Keratinocyte (primary cell): ENCODE data around the gene PEX10. TPM values are rescaled to one million over a fixed set of nuclear protein-coding genes. Genes with fewer than 3 reads are reported as not detected.
"Not testable (repeated sequence)": the region's sequence is repeated elsewhere in the genome, so short reads cannot be mapped to it uniquely, and the experiment has no call there.

Source experiments
- DNase-seq: peaks from one replicate; pipeline ENCODE4 v3.0.0-alpha.2; 2011; ENCODE audit warnings: low read depth, missing footprints, low spot score
- FAIRE-seq: peaks from 2 replicates; lab custom pipeline; 2011; peaks lifted over from hg19 to GRCh38; lab: Jason Lieb, UNC
- H2AFZ ChIP-seq: 2 replicates; pipeline ENCODE4 v1.6.0; 2012; ENCODE audit warnings: low read length, control low read depth, inconsistent platforms; ENCODE audit not compliant: control insufficient read depth
- H3K27ac ChIP-seq: 2 replicates; pipeline ENCODE4 v1.5.1; 2011; ENCODE audit warnings: low read length; ENCODE audit not compliant: control insufficient read depth, insufficient read depth
- H3K27me3 ChIP-seq: 3 replicates; pipeline ENCODE4 v1.6.0; 2011; ENCODE audit warnings: low read length; ENCODE audit not compliant: control insufficient read depth, insufficient read depth; ENCODE audit errors: extremely low read depth
- H3K36me3 ChIP-seq, 2 experiments: 2 replicates in 1 of 2; 3 replicates in 1 of 2; pipeline ENCODE4 v1.5.1; 2011; ENCODE audit warnings: low read length in 2 of 2, mild to moderate bottlenecking in 1 of 2; ENCODE audit not compliant: control insufficient read depth in 2 of 2, insufficient read depth in 2 of 2; ENCODE audit errors: extremely low read depth in 1 of 2
- H3K4me1 ChIP-seq: 3 replicates; pipeline ENCODE4 v1.5.1; 2011; ENCODE audit warnings: low read length; ENCODE audit not compliant: control insufficient read depth, insufficient read depth; ENCODE audit errors: extremely low read depth
- H3K4me2 ChIP-seq: 3 replicates; pipeline ENCODE4 v1.6.0; 2011; ENCODE audit warnings: low read depth, low read length; ENCODE audit not compliant: control insufficient read depth, insufficient read depth; ENCODE audit errors: extremely low read depth
- H3K4me3 ChIP-seq, 3 experiments: fragments of 200-600 bp in 1 of 3; sonication (generic) in 1 of 3; 2 replicates in 2 of 3; 3 replicates in 1 of 3; pipeline ENCODE4 v1.5.1; 2011 to 2016; ENCODE audit warnings: low read length in 3 of 3, mild to moderate bottlenecking in 3 of 3, control low read depth in 2 of 3, inconsistent platforms in 1 of 3, low read depth in 1 of 3, mixed read lengths in 1 of 3, mixed run types in 1 of 3, moderate library complexity in 1 of 3; ENCODE audit not compliant: control insufficient read depth in 2 of 3, insufficient read depth in 2 of 3; ENCODE audit errors: extremely low read depth in 1 of 3
- H3K79me2 ChIP-seq: 2 replicates; pipeline ENCODE4 v1.6.0; 2012; ENCODE audit warnings: low read length; ENCODE audit not compliant: control insufficient read depth, insufficient read depth
- H3K9ac ChIP-seq: 3 replicates; pipeline ENCODE4 v1.6.0; 2011; ENCODE audit warnings: low read length; ENCODE audit not compliant: control insufficient read depth, insufficient read depth; ENCODE audit errors: extremely low read depth
- H3K9me1 ChIP-seq: 3 replicates; pipeline ENCODE4 v1.6.0; 2011; ENCODE audit warnings: low read length; ENCODE audit not compliant: control insufficient read depth, insufficient read depth; ENCODE audit errors: extremely low read depth
- H3K9me3 ChIP-seq: 2 replicates; pipeline ENCODE4 v1.5.1; 2012; ENCODE audit warnings: low read depth, low read length; ENCODE audit not compliant: control insufficient read depth
- H4K20me1 ChIP-seq: 3 replicates; pipeline ENCODE4 v1.6.0; 2011; ENCODE audit warnings: low read length; ENCODE audit not compliant: control insufficient read depth, insufficient read depth; ENCODE audit errors: extremely low read depth
- CTCF ChIP-seq, 3 experiments: IDR thresholded peaks in 1 of 3; conservative IDR thresholded peaks in 1 of 3; optimal IDR thresholded peaks in 1 of 3; 2 replicates in 2 of 3; 3 replicates in 1 of 3; pipeline versions ENCODE3 to v1.5.1; 2011; ENCODE audit warnings: low read length in 3 of 3, mild to moderate bottlenecking in 3 of 3, moderate library complexity in 2 of 3, control low read depth in 1 of 3, inconsistent platforms in 1 of 3; ENCODE audit not compliant: insufficient read depth in 2 of 3; ENCODE audit errors: extremely low read depth in 1 of 3
- EZH2 ChIP-seq: IDR thresholded peaks from one replicate; pipeline ENCODE4 v1.6.1; 2012; ENCODE audit warnings: inconsistent platforms, mild to moderate bottlenecking, low read length, moderate library complexity
- dilution Hi-C: fragments of 300-500 bp; cut with MboI; formaldehyde crosslinking; loops from one replicate; pipeline ENCODE4 v1.7.0; 2020; ENCODE audit warnings: low sequenced_read_pairs; ENCODE audit not compliant: extremely low pct_ligation_motif_present
- polyA plus RNA-seq, 5 experiments: library from polyadenylated mRNA; depleted of rRNA in 3 of 5; stranded (reverse) in 3 of 5; stranded (forward) in 1 of 5; unstranded in 1 of 5; fragments of >200 nt; gene quantifications; 1 replicate in 1 of 5; 2 replicates in 3 of 5; 3 replicates in 1 of 5; pipeline versions ENCODE4 v1.2.1 to v1.2.3, GENCODE V29; 2011 to 2012; ENCODE audit warnings: missing spikeins in 2 of 5, low read depth in 1 of 5, low replicate concordance in 1 of 5

Gene PEX10
- polyA plus RNA-seq, 1 donor (not counting 4 experiments of a cell fraction or from before 2014, with no cell fraction given) = 13.8 TPM

- FAIRE-seq (no peak), DNase-seq (no peak)
- H3K9ac ChIP-seq = no peak overlapping the region
- no peak overlapping the region for H3K4me3 ChIP-seq
- H3K36me3 ChIP-seq = peaks cover 7 to 11% of the 10 kb centered on the region in 2 experiments
- no peaks in the 10 kb centered on the region for H3K9me3 ChIP-seq
- H2AFZ ChIP-seq = no peak overlapping the region
- H3K4me2 ChIP-seq = no peak overlapping the region
- peaks cover 57% of the 10 kb centered on the region for H4K20me1 ChIP-seq
- H3K79me2 ChIP-seq = peaks cover 99% of the 10 kb centered on the region
- H3K27ac ChIP-seq = no peak overlapping the region
- TF ChIP-seq EZH2 (no peak), CTCF (optimal IDR thresholded peaks at IDR 0.05 in 1 of 3, IDR thresholded peaks at IDR 0.05 in 1 of 3, conservative IDR thresholded peaks at IDR 0.05 in 1 of 3; ENCODE audit: extremely low read depth in 1 of 3, insufficient read depth in 2 of 3, low read length in 3 of 3) (no peak)
- no peaks in the 10 kb centered on the region for H3K27me3 ChIP-seq
- peaks cover 2% of the 10 kb centered on the region for H3K9me1 ChIP-seq
- peaks cover 17% of the 10 kb centered on the region for H3K4me1 ChIP-seq
- dilution Hi-C loops = no loop called here
These were observed 47.8 kb upstream of the PEX10 start for GRCh38 chr1:2460203-2460602.

- no peaks in the 10 kb centered on the region for H3K9me1 ChIP-seq
- FAIRE-seq = no peak
- no peaks in the 10 kb centered on the region for H3K9me3 ChIP-seq
- H3K79me2 ChIP-seq = peaks cover 99% of the 10 kb centered on the region
- dilution Hi-C loops = no loop called here
- H2AFZ ChIP-seq = no peak overlapping the region
- no peak overlapping the region for H3K27ac ChIP-seq
- H3K9ac ChIP-seq = no peak overlapping the region
- H3K36me3 ChIP-seq = peaks cover 7 to 11% of the 10 kb centered on the region in 2 experiments
- no peak for DNase-seq
- H4K20me1 ChIP-seq = peaks cover 54% of the 10 kb centered on the region
- peaks cover 17% of the 10 kb centered on the region for H3K4me1 ChIP-seq
- H3K4me3 ChIP-seq = no peak overlapping the region
- no peaks in the 10 kb centered on the region for H3K27me3 ChIP-seq
- TF ChIP-seq EZH2 = no peak
- no peak for TF ChIP-seq CTCF (optimal IDR thresholded peaks at IDR 0.05 in 1 of 3, IDR thresholded peaks at IDR 0.05 in 1 of 3, conservative IDR thresholded peaks at IDR 0.05 in 1 of 3; ENCODE audit: extremely low read depth in 1 of 3, insufficient read depth in 2 of 3, low read length in 3 of 3)
- H3K4me2 ChIP-seq = no peak overlapping the region
These were observed 47.4 kb upstream of the PEX10 start for GRCh38 chr1:2459757-2460156.

GRCh38 chr1:2459102-2459753, 46.9 kb upstream of the PEX10 start:
- H3K27ac ChIP-seq, FAIRE-seq, H3K9ac ChIP-seq, H3K9me1 ChIP-seq, H3K4me2 ChIP-seq, H3K9me3 ChIP-seq, H3K36me3 ChIP-seq, H3K27me3 ChIP-seq, DNase-seq, dilution Hi-C loops, H2AFZ ChIP-seq, H3K4me3 ChIP-seq: not testable (repeated sequence)
- Histone ChIP-seq H4K20me1 (peaks cover 51% of the 10 kb centered on the region), H3K4me1 (peaks cover 20% of the 10 kb centered on the region), H3K79me2 (peaks cover 99% of the 10 kb centered on the region)
